Hepatic stellate cell (primary cell): ENCODE data around the gene ATP13A5.

Experiments used
- DNase-seq: peaks from one replicate; pipeline ENCODE4 v3.0.0; 2011; ENCODE audit warnings: low spot score

The ATP13A5 gene

DNA sequence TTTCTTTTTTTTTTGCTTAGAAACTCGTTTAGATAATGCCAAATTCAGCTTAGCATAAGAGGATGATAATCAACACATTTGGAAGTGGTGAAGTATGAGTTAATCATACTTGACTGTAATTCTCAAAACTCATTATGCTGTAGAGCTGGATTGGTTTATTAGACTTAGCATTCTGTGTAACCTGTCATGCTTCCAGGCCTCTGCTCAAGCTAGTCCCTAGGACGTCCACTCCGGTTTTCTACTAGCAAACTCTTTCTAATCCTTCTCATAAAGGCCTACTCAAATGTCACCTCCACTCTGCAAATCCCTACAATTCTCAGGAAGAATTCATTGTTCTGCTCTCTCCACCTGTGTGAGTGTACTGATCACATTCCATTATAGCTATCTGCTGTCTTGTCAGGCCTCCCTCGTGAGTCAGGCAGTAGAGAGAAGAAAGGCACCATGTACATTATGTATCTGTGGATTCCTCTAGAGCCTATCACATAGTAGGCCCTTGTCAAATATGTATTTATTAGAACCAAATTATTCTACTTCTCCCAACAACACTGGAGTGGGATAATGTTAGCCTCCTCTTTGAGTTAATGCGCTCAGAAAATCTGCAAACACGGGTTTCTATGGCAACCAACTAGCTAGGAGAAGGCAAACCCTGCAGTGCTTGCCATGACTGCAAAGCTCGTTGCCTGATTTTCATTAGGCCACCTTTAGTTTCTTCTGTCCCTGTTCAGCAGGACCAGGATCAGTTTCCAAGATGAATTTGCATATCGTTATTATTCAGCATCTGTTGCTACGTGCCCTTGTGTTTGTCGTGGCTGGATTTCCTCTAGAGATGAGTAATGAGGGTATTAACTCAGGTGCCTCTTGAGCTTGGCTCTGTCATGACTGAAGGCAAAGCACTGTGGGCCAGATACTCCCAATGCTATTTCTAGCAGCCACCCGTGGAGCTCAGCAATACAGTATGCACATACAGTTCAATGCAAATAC, 30.7 kb downstream of the ATP13A5 start:
- DNase-seq, result no peak

DNA sequence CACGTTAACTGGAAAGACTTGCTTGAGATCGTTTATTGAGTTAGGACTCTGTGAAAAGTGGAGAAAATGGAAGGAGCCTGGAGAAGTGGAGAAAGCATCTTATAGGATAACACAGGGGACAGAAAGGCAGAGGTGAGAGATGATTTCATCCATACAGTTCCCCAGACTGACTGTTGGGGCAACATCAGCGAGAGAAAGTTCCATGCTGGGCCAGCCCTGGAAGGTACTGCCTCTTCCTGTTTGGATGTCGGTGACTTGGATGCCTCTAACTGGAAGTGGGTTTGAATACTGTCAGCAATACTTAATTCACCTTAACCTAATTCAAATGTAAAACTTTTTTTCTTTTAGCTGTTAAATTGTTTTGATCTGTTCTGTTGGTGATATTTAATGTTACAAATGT, 32.3 kb downstream of the ATP13A5 start:
- no peak for DNase-seq

- DNase-seq, result no peak
Observed at GRCh38 chr3:193345431-193345830, 33.1 kb downstream of the ATP13A5 start.

- DNase-seq, result no peak
Observed at GRCh38 chr3:193344486-193344885, 34.1 kb downstream of the ATP13A5 start.

DNA sequence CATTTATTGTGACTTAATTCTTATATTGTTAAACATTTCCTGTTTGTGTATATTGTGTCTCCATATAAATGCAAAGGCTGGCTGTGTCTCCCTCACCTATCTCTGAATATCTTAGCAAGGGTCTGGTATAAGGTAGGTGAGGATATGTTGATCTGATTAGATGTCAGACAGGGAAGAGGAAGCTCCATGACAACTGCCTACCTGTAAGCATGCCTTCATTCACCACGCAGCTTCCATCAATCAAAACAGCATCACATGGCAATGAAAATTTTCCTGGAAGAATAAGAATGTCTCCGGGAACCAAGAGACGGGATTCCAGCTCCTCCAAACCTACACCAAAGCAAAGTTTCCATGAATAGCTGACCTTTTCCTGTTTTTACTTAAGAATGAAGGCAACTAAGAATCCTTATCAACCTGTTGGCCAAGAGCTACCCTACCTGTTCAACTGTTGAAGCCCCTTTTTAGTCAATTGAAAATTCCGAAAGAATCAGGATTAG, 34.8 kb downstream of the ATP13A5 start:
- no peak for DNase-seq

GRCh38 chr3:193342551-193342950, 36.0 kb downstream of the ATP13A5 start:
- DNase-seq, result no peak

- no peak for DNase-seq
Observed at GRCh38 chr3:193335031-193335430, 43.5 kb downstream of the ATP13A5 start.

GRCh38 chr3:193333229-193333628, 45.3 kb downstream of the ATP13A5 start:
- DNase-seq, result no peak

DNA sequence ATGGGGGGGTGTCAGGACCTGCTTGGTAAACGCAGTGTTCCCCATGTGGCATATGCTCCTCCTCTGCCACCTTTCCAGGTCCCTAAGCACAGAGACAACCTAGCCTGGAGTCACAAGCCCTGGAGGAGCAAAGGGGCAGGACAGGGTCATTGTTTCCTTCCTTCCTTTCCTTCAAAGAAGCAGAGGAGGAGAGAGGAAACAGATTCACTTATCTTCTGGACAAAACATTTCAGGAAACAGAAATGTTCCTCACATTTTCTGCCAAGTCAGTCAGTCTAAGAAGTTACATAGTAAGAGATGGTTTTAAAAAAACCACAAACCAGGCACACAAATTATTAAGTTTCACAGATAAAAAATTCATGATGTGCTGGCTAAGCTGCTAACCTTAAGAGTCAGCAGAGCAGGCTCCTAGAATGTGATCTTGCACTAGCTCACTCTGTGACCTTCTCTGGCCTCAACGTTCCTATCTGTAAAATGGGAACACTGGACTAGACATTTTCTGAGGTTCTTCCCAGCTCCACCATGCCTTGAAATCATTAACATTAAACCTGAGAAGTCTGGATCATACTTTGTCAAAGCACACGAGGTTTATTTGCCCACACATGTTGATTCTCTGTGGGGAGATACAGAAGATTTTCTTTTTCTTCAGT, 47.9 kb downstream of the ATP13A5 start:
- DNase-seq, result no peak

- DNase-seq, result no peak
Observed at GRCh38 chr3:193317682-193318300, 60.8 kb downstream of the ATP13A5 start.

GRCh38 chr3:193314161-193314560, 64.4 kb downstream of the ATP13A5 start:
- DNase-seq, result no peak

- DNase-seq, result no peak
Observed at GRCh38 chr3:193313061-193313958, 65.2 kb downstream of the ATP13A5 start.

DNA sequence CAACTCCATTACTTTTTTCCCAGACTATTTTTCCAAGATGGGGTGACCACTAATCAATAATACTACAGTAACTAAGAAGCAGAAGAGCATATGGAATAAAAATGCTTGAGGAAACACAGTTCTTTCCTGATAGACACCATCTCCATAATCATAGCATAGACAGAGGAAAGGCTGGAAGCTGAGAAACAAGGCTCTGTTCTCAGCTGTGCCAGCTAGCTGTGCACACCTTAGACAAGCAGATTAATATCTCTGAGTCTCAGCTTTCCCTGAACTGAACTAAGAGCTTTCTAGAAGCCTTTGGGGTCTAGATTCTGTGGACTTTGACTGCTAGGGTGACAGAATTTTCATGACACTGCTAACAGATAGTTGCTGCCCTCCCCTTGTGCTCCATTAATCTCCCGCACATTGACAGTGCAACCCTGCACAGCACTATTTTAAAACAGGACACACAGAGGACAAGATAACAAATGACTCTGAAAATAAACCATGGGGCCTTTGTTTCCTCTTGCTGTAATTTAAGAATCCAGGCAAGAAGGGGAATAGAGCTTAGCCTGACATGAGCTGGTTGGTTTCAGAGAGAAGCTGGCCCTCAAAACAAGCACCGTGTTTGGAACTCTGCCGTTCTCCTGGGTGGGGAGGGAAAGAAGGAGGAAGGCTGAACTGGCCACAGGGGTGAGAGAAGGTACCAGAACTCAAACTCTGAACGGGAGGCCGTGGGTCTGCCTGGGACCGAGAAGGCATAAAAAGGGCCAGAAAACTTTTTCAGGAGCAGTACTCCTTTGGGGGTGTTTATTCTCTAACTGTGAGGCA, 67.4 kb downstream of the ATP13A5 start:
- DNase-seq, result no peak

- DNase-seq, result no peak
Observed at GRCh38 chr3:193305356-193305755, 73.2 kb downstream of the ATP13A5 start.

DNA sequence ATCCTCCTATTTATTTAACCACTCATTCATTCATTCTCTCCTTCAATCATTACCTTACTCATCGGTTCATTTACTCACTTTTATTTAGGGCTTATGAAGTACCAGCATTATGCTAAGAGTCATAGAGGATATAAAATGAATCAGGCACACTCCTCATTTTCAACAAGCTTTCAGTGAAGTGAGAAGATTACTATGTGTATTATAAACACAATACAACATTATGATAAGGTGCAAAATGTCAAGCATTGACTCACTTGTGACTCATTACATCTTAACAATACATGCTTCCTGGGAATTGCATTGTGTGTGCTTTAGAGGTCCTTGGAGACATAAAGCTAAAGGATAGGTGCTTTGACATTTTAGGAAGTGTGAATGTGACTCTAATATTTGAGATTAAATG, 77.1 kb downstream of the ATP13A5 start:
- no peak for DNase-seq

DNA sequence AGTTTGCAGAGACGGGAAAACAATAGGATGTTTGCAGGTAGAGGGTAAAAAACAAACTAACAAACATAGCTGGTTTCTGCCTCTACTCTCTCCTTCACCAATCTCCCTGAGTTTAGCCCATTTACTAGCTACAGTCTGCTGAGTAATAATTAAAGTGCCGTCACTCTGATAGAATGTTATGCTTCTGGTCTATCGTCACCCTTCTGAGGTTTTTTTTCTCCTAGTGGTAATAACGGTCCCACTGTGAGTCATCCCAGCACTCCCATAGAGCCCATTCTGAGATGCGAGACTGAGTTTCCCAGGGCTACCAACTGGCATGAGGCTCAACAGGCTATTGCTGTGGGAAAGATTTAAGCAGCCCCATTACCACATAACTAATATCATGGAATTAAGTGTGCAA, 81.1 kb downstream of the ATP13A5 start:
- no peak for DNase-seq

GRCh38 chr3:193295985-193296384, 82.6 kb downstream of the ATP13A5 start:
- DNase-seq, result no peak

DNA sequence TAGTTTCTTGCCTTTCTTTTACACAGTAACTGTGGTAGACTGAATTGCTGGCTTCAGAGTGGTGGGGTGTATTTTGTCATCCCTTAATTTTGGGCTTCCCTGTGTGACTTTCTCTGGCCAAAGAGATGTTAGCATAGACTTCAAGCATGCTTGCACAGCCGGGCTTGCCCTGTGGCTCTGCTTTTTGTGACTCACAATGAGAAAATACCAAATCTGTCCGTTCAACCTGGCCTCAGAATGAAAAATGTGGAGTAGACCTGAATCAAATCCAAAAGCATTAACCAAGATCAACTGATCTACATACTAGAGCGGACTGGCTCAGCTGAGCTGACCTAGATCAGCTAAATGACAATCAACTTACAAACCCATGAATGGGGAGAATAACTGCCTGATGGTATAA, 86.2 kb downstream of the ATP13A5 start:
- no peak for DNase-seq

- DNase-seq, result no peak
Observed at GRCh38 chr3:193271101-193271840, 107.3 kb downstream of the ATP13A5 start.

- DNase-seq, result no peak
Observed at GRCh38 chr3:193270451-193270850, 108.1 kb downstream of the ATP13A5 start.
